ENCODE measurements around the gene CYS1.
"Not testable (repeated sequence)": the region's sequence is repeated elsewhere in the genome, so short reads cannot be mapped to it uniquely, and the experiment has no call there.

The CYS1 gene

GRCh38 chr2:10016802-10017258 lies 63.4 kb downstream of the CYS1 start:
- TF ChIP-seq, protein P1, sequence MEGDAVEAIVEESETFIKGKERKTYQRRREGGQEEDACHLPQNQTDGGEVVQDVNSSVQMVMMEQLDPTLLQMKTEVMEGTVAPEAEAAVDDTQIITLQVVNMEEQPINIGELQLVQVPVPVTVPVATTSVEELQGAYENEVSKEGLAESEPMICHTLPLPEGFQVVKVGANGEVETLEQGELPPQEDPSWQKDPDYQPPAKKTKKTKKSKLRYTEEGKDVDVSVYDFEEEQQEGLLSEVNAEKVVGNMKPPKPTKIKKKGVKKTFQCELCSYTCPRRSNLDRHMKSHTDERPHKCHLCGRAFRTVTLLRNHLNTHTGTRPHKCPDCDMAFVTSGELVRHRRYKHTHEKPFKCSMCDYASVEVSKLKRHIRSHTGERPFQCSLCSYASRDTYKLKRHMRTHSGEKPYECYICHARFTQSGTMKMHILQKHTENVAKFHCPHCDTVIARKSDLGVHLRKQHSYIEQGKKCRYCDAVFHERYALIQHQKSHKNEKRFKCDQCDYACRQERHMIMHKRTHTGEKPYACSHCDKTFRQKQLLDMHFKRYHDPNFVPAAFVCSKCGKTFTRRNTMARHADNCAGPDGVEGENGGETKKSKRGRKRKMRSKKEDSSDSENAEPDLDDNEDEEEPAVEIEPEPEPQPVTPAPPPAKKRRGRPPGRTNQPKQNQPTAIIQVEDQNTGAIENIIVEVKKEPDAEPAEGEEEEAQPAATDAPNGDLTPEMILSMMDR (conservative IDR thresholded peaks at IDR 0.05), result no peak
- no peak overlapping the region for H3K27ac ChIP-seq

DNA sequence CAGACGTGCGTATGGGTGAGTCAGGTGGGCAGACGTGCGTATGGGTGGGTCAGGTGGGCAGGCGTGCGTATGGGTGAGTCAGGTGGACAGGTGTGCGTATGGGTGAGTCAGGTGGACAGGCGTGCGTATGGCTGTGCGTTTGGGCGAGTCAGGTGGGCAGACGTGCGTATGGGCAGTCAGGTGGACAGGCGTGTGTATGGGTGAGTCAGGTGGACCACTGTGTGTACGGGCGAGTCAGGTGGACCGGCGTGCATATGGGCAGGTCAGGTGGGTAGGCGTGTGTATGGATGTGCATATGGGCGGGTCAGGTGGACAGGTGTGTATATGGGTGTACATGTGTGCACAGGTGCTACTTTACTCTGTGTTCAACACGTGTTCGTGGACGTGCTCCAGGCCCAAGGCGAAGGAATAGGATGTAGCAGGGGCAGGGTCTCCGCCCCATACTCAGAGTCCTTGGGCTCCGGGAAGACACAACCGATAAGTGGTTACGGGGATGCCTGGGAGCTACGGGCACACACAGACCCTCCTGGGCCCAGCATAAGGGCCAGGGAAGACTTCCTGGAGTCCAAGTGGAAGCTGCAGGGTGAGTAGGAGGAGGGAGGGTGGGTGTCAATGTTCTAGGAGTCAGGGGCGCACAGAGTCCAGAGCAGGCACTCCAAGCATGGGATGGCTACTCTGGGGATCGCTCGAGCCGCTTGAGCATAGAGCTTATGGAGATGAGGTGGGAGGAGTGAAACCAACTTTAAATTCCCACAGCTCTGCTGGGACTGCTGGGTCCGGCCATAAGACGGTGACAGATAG lies 64.0 kb downstream of the CYS1 start:
- TF ChIP-seq, protein P1 (conservative IDR thresholded peaks at IDR 0.05), result no peak
- H3K27ac ChIP-seq, result no peak overlapping the region

DNA sequence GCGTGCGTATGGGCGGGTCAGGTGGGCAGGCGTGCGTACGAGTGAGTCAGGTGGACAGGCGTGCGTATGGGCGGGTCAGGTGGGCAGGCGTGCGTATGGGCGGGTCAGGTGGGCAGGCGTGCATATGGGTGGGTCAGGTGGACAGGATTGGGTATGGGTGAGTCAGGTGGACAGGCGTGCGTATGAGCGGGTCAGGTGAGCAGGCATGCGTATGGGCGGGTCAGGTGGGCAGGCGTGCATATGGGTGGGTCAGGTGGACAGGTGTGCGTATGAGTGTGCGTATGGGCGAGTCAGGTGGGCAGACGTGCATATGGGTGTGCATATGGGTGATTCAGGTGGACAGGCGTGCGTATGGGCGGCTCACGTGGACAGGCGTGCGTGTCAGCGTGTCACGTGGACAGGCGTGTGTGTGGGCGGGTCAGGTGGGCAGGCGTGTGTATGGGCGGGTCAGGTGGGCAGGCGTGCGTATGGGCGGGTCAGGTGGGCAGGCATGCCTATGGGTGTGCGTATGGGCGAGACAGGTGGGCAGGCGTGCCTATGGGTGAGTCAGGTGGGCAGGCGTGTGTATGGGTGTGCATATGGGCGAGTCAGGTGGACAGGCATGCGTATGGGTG lies 64.7 kb downstream of the CYS1 start:
- not testable (repeated sequence) for H3K27ac ChIP-seq

GRCh38 chr2:10014418-10015190 lies 65.6 kb downstream of the CYS1 start:
- no peak overlapping the region for H3K27ac ChIP-seq

DNA sequence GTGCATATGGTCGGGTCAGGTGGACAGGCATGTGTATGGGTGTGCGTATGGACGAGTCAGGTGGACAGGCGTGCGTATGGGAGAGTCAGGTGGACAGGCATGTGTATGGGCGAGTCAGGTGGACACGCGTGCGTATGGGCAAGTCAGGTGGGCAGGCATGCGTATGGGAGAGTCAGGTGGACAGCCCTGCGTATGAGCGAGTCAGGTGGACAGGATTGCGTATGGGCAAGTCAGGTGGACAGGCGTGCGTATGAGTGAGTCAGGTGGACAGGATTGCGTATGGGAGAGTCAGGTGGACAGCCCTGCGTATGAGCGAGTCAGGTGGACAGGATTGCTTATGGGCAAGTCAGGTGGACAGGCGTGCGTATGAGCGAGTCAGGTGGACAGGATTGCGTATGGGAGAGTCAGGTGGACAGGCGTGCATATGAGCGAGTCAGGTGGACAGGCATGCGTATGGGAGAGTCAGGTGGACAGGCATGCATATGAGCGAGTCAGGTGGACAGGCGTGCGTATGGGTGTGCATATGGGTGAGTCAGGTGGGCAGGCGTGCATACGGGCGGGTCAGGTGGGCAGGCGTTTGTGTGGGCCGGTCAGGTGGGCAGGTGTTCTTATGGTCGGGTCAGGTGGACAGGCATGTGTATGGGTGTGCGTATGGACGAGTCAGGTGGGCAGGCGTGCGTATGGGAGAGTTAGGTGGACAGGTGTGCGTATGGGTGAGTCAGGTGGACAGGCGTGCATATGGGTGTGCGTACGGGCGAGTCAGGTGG lies 66.4 kb downstream of the CYS1 start:
- not testable (repeated sequence) for H3K27ac ChIP-seq

More at GRCh38 chr2:10014418-10015190, 65.6 kb downstream of the CYS1 start:
- TF ChIP-seq, protein P1 (conservative IDR thresholded peaks at IDR 0.05), result no peak

- TF ChIP-seq, protein P1 (conservative IDR thresholded peaks at IDR 0.05), result no peak
- H3K27ac ChIP-seq, result no peak overlapping the region
Observed at GRCh38 chr2:10012963-10013461, 67.2 kb downstream of the CYS1 start.

GRCh38 chr2:10012366-10012962 lies 67.7 kb downstream of the CYS1 start:
- H3K27ac ChIP-seq, result not testable (repeated sequence)

DNA sequence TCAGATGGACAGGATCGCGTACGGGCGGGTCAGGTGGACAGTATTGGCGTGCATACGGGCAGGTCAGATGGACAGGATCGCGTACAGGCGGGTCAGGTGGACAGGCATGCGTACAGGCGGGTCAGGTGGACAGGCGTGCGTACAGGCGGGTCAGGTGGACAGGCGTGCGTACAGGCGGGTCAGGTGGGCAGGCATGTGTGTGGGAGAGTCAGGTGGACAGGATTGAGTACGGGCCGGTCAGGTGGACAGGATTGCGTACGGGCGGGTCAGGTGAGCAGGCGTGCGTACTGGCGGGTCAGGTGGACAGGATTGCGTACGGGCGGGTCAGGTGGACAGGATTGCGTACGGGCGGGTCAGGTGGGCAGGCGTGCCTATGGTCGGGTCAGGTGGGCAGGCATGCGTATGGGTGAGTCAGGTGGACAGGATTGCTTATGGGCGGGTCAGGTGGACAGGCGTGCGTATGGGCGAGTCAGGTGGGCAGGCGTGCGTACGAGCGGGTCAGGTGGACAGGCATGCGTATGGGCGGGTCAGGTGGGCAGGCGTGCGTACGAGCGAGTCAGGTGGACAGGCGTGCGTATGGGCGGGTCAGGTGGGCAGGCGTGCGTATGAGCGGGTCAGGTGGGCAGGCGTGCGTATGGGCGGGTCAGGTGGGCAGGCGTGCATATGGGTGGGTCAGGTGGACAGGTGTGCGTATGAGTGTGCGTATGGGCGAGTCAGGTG lies 68.4 kb downstream of the CYS1 start:
- not testable (repeated sequence) for H3K27ac ChIP-seq

DNA sequence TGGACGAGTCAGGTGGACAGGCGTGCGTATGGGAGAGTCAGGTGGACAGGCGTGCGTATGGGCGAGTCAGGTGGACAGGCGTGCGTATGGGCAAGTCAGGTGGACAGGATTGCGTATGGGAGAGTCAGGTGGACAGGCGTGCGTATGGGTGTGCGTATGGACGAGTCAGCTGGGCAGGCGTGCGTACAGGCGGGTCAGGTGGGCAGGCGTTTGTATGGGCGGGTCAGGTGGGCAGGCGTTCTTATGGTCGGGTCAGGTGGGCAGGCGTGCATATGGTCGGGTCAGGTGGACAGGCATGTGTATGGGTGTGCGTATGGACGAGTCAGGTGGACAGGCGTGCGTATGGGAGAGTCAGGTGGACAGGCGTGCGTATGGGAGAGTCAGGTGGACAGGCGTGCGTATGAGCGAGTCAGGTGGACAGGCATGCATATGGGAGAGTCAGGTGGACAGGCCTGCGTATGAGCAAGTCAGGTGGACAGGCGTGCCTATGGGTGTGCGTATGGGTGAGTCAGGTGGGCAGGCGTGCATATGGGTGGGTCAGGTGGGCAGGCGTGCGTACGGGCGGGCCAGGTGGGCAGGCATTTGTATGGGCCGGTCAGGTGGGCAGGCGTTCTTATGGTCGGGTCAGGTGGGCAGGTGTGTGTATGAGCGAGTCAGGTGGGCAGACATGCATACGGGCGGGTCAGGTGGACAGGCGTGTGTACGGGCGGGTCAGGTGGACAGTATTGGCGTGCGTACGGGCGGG lies 69.2 kb downstream of the CYS1 start:
- not testable (repeated sequence) for H3K27ac ChIP-seq
